Sciatic nerve (tissue), 2 donors: ENCODE data around the gene TEAD1. TPM values are rescaled to one million over a fixed set of nuclear protein-coding genes. Genes with fewer than 3 reads are reported as not detected.

Experiments
- ATAC-seq: fragments of 200-7000 bp; cut with Tn5 transposase; one replicate; pipeline ENCODE4 v1.9.1; 2020; ENCODE audit warnings: mild to moderate bottlenecking, moderate library complexity
- DNase-seq: peaks from one replicate; pipeline ENCODE4 v3.0.0-alpha.2; 2020; ENCODE audit warnings: low spot score
- intact Hi-C: fragments of 100-400 bp; cut with DNase I; formaldehyde crosslinking; loops from one replicate; pipeline ENCODE4 v1.14.2; 2022
- total RNA-seq: library from RNA; stranded (reverse); fragmentation: NEBNext Ultra II Directional; extraction: Animal tissue kit (Norgen Biotek cat#: 25700); gene quantifications from one replicate; pipeline ENCODE4 v1.2.1, GENCODE V29; 2021
- donor health status: DM: no; HTN: no; CAD: no.
- donor health status: DM: no; HTN: no; CAD: no.

The TEAD1 gene
- total RNA-seq, 1 donor from 2014 or later, result 141 TPM

- no peak for DNase-seq
- intact Hi-C loops, result no loop called here
- no peak for ATAC-seq
Observed at GRCh38 chr11:12769834-12770345, 95.7 kb downstream of the TEAD1 start.

GRCh38 chr11:12770435-12770834, 96.2 kb downstream of the TEAD1 start:
- DNase-seq, result no peak
- no peak for ATAC-seq
- intact Hi-C loops, result no loop called here

GRCh38 chr11:12770966-12771597, 96.9 kb downstream of the TEAD1 start:
- intact Hi-C loops, result no loop called here
- no peak for ATAC-seq
- DNase-seq, result no peak

- ATAC-seq, result no peak
Observed at GRCh38 chr11:12771875-12772274, 97.7 kb downstream of the TEAD1 start.

GRCh38 chr11:12772324-12772723, 98.1 kb downstream of the TEAD1 start:
- DNase-seq, result no peak

More at GRCh38 chr11:12771875-12772274, 97.7 kb downstream of the TEAD1 start:
- intact Hi-C loops, result no loop called here
- DNase-seq, result no peak

GRCh38 chr11:12773591-12773990, 99.4 kb downstream of the TEAD1 start:
- no peak for ATAC-seq
- DNase-seq, result no peak
- intact Hi-C loops, result no loop called here

More at GRCh38 chr11:12772324-12772723, 98.1 kb downstream of the TEAD1 start:
- ATAC-seq, result no peak
- intact Hi-C loops, result no loop called here

GRCh38 chr11:12775955-12776354, 101.7 kb downstream of the TEAD1 start:
- intact Hi-C loops, result no loop called here
- no peak for DNase-seq
- ATAC-seq, result no peak

GRCh38 chr11:12777208-12777874, 103.1 kb downstream of the TEAD1 start:
- DNase-seq (no peak), ATAC-seq (peak; percentile 74)
- intact Hi-C loops, result no loop called here

- intact Hi-C loops, result no loop called here
- ATAC-seq (peak; percentile 21), DNase-seq (no peak)
Observed at GRCh38 chr11:12778240-12778905, 104.2 kb downstream of the TEAD1 start.

GRCh38 chr11:12783765-12784164, 109.5 kb downstream of the TEAD1 start:
- intact Hi-C loops, result no loop called here
- no peak for ATAC-seq
- DNase-seq, result no peak

GRCh38 chr11:12784445-12784844, 110.2 kb downstream of the TEAD1 start:
- no peak for DNase-seq
- intact Hi-C loops, result no loop called here
- no peak for ATAC-seq

- DNase-seq, result no peak
- ATAC-seq, result no peak
- intact Hi-C loops, result no loop called here
Observed at GRCh38 chr11:12784987-12785386, 110.8 kb downstream of the TEAD1 start.

GRCh38 chr11:12785901-12786300, 111.7 kb downstream of the TEAD1 start:
- ATAC-seq (no peak), DNase-seq (no peak)
- intact Hi-C loops, result no loop called here

GRCh38 chr11:12786450-12786849, 112.2 kb downstream of the TEAD1 start:
- DNase-seq (no peak), ATAC-seq (no peak)
- intact Hi-C loops, result no loop called here

GRCh38 chr11:12786891-12787290, 112.7 kb downstream of the TEAD1 start:
- DNase-seq (no peak), ATAC-seq (no peak)
- intact Hi-C loops, result no loop called here

GRCh38 chr11:12787847-12788246, 113.6 kb downstream of the TEAD1 start:
- DNase-seq (no peak), ATAC-seq (no peak)
- intact Hi-C loops, result no loop called here

GRCh38 chr11:12789054-12789453, 114.8 kb downstream of the TEAD1 start:
- no peak for DNase-seq
- intact Hi-C loops, result no loop called here
- ATAC-seq, result no peak

GRCh38 chr11:12789596-12790215, 115.5 kb downstream of the TEAD1 start:
- intact Hi-C loops, result no loop called here
- DNase-seq, result no peak
- ATAC-seq, result peak; percentile 9

- intact Hi-C loops, result no loop called here
- ATAC-seq, result no peak
- DNase-seq, result no peak
Observed at GRCh38 chr11:12790861-12791616, 116.8 kb downstream of the TEAD1 start.
